ENCODE results near the gene AMOTL2. TPM values are rescaled to one million over a fixed set of nuclear protein-coding genes. Genes with fewer than 3 reads are reported as not detected.

AMOTL2 gene
- total RNA-seq, 1 experiment from 2014 or later = 76.9 TPM

DNA sequence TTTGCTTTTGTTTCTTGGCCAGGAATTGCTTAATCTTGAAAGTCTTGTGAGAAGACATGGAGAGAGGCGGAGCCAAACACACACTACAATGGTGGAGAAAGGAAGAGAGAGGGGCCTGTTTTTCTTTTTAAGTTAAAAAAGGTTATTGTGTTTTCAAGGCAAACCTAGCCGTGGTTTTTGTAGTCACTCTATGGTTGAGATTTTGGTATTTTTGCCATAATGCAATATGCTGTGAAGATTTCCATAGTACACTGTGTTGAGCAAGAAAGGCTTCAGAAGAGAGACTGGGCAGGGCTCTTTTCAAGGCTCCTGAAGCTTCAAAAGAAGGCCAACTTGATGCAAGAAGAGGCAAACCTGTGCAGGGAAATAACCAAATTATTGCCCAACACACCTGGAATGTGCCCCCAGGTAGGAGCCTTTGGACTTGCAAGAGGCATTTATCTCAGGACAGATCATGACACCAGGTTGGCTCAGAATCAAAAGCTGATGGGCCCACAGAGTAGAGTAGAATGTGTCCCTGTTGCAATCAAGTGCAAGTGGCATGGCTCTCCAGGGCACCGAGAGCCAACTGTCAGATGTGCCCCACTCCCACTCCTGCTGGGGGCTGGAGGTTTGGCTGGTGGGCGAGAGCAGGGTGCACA lies 22.1 kb downstream of the AMOTL2 start:
- POLR2A ChIA-PET = interaction anchor here (0.7 to 1.8 kb wide), 2 partner anchors 9 to 12 kb away, joined by 3 to 6 read pairs; no protein-coding TSS in a partner anchor
- H3K36me3 Mint-ChIP-seq = peaks cover 25% of the 10 kb centered on the region
- no peak for DNase-seq (ENCODE audit: low spot score)
- ATAC-seq = no peak
- H3K4me1 Mint-ChIP-seq = peaks cover 21% of the 10 kb centered on the region
- no peaks in the 10 kb centered on the region for H3K27me3 Mint-ChIP-seq (ENCODE audit: low read depth)
- H3K4me3 Mint-ChIP-seq = no peak overlapping the region
- CTCF ChIA-PET = interaction anchor here (0.8 to 1.6 kb wide), 6 partner anchors 11 to 97 kb away, joined by 3 to 5 read pairs (median 4); no protein-coding TSS in a partner anchor
- H3K9me3 Mint-ChIP-seq = peaks cover under 1% of the 10 kb centered on the region
- TF ChIP-seq GTF2I (CRISPR knock-in tag; conservative IDR thresholded peaks at IDR 0.05) (no peak), ELF4 (CRISPR knock-in tag; IDR thresholded peaks at IDR 0.05; ENCODE audit: low read depth) (no peak), OVOL2 (CRISPR knock-in tag; IDR thresholded peaks at IDR 0.05; ENCODE audit: borderline replicate concordance) (no peak), ZNF512 (CRISPR knock-in tag; IDR thresholded peaks at IDR 0.05; ENCODE audit: borderline replicate concordance) (no peak), E2F4 (CRISPR knock-in tag; IDR thresholded peaks at IDR 0.05; ENCODE audit: borderline replicate concordance, low read depth) (no peak), NR3C1 (CRISPR knock-in tag; conservative IDR thresholded peaks at IDR 0.05; ENCODE audit: low read depth) (no peak), ETV6 (CRISPR knock-in tag; IDR thresholded peaks at IDR 0.05) (no peak), FOXJ3 (CRISPR knock-in tag; IDR thresholded peaks at IDR 0.05; ENCODE audit: borderline replicate concordance) (no peak)
- no peak overlapping the region for H3K27ac Mint-ChIP-seq

DNA sequence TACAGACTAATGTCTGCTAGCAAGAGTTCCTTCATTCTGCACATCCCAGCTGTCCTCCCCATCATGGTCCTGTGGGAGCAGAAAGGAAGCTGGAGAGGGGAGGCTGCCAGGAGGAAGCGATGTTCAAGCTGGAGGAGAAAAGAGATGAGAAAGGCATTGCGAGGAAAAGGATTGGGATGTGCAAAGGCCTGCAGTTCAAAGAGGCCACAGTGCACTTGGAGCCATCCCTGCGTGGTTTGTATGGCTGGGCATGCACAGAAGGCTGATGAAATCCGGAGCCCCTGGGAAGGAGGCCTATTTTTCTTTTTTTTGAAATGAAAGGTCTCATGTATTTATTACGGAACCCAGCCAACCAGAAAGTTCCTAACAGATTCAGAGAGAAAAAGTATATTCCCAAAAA lies 22.8 kb downstream of the AMOTL2 start:
- Mint-ChIP-seq H3K4me1 (peaks cover 14% of the 10 kb centered on the region), H3K27ac (no peak overlapping the region), H3K9me3 (peaks cover 8% of the 10 kb centered on the region), H3K4me3 (no peak overlapping the region), H3K27me3 (ENCODE audit: low read depth) (no peaks in the 10 kb centered on the region), H3K36me3 (peaks cover 23% of the 10 kb centered on the region)
- DNase-seq (ENCODE audit: low spot score) (no peak), ATAC-seq (no peak)
- TF ChIP-seq NR1H2 (CRISPR knock-in tag; IDR thresholded peaks at IDR 0.05) = no peak
- TF ChIP-seq MYBL2 (CRISPR knock-in tag; IDR thresholded peaks at IDR 0.05) = no peak
- no peak for TF ChIP-seq ERG (CRISPR knock-in tag; IDR thresholded peaks at IDR 0.05)
- no peak for TF ChIP-seq OVOL2 (CRISPR knock-in tag; IDR thresholded peaks at IDR 0.05; ENCODE audit: borderline replicate concordance)
- TF ChIP-seq TCF7 (CRISPR knock-in tag; IDR thresholded peaks at IDR 0.05; ENCODE audit: low read depth) = no peak
- TF ChIP-seq TEAD1 (CRISPR knock-in tag; IDR thresholded peaks at IDR 0.05) = no peak
- TF ChIP-seq, protein P1, sequence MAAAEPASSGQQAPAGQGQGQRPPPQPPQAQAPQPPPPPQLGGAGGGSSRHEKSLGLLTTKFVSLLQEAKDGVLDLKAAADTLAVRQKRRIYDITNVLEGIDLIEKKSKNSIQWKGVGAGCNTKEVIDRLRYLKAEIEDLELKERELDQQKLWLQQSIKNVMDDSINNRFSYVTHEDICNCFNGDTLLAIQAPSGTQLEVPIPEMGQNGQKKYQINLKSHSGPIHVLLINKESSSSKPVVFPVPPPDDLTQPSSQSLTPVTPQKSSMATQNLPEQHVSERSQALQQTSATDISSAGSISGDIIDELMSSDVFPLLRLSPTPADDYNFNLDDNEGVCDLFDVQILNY (CRISPR knock-in tag; IDR thresholded peaks at IDR 0.05) = no peak
- TF ChIP-seq, protein P2, sequence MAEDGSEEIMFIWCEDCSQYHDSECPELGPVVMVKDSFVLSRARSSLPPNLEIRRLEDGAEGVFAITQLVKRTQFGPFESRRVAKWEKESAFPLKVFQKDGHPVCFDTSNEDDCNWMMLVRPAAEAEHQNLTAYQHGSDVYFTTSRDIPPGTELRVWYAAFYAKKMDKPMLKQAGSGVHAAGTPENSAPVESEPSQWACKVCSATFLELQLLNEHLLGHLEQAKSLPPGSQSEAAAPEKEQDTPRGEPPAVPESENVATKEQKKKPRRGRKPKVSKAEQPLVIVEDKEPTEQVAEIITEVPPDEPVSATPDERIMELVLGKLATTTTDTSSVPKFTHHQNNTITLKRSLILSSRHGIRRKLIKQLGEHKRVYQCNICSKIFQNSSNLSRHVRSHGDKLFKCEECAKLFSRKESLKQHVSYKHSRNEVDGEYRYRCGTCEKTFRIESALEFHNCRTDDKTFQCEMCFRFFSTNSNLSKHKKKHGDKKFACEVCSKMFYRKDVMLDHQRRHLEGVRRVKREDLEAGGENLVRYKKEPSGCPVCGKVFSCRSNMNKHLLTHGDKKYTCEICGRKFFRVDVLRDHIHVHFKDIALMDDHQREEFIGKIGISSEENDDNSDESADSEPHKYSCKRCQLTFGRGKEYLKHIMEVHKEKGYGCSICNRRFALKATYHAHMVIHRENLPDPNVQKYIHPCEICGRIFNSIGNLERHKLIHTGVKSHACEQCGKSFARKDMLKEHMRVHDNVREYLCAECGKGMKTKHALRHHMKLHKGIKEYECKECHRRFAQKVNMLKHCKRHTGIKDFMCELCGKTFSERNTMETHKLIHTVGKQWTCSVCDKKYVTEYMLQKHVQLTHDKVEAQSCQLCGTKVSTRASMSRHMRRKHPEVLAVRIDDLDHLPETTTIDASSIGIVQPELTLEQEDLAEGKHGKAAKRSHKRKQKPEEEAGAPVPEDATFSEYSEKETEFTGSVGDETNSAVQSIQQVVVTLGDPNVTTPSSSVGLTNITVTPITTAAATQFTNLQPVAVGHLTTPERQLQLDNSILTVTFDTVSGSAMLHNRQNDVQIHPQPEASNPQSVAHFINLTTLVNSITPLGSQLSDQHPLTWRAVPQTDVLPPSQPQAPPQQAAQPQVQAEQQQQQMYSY (CRISPR knock-in tag; IDR thresholded peaks at IDR 0.05) = no peak
- POLR2A ChIA-PET = interaction anchor here (0.7 to 1.8 kb wide), 5 partner anchors 9 to 23 kb away, joined by 3 to 6 read pairs (median 3); partner anchors contain the start of gene AMOTL2
- CTCF ChIA-PET = interaction anchor here (0.8 to 1.9 kb wide), 6 partner anchors 11 to 98 kb away, joined by 3 to 6 read pairs (median 4); no protein-coding TSS in a partner anchor

Data from WTC11 (cell line).